SHP77 (cell line): ENCODE results near the gene COL2A1.
"Not testable (repeated sequence)": the region's sequence is repeated elsewhere in the genome, so short reads cannot be mapped to it uniquely, and the experiment has no call there.

Experiments
- DNase-seq, 2 experiments: peaks; one replicate each; lab custom pipeline; 2025; lab: John Stamatoyannopoulos, UW

Gene COL2A1

DNA sequence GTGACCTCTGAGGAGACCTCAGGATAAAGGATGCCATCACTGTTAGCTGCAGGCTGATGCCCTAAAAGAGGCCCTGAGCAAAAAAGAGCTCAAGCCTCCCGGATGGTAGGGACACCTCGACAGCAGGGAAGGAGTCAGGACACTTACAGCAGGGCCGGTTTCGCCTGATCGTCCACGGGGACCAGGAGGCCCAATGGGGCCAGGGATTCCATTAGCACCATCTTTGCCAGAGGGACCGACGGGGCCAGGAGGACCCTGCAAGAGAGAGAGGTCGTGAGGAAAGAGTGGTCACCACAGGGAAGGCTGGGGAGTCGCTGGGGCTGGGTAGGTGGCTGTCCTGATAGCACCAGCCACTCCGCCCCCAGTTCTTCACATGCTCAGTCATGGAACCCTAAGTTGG is 28.5 kb downstream of the COL2A1 start:
- no peak for DNase-seq

DNA sequence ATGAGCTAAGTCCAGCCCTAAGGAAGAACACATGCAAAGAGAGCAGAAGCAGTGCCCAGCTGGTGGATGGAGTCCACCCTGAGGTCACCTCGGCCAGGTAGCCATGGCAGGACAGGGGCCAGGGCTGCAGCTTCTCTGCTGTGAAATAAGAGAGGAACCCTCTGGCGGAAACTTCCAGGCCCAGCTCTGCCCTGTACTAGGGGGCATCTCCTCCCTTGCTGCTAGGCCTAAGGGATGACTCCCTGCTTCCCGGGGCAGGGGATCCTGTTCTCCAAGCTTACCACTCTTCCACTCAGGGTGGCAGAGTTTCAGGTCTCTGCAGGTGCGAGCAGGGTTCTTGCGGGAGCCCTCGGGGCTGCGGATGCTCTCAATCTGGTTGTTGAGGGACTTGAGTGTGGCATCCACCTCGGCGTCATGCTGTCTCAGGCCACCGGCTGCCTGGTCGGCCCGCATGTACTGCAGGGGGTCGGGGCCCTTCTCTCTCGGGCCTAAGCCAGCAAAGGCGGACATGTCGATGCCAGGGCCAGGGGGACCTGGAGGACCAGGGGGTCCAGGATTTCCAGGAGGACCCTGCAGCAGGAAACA is 29.1 kb downstream of the COL2A1 start:
- no peak for DNase-seq

DNA sequence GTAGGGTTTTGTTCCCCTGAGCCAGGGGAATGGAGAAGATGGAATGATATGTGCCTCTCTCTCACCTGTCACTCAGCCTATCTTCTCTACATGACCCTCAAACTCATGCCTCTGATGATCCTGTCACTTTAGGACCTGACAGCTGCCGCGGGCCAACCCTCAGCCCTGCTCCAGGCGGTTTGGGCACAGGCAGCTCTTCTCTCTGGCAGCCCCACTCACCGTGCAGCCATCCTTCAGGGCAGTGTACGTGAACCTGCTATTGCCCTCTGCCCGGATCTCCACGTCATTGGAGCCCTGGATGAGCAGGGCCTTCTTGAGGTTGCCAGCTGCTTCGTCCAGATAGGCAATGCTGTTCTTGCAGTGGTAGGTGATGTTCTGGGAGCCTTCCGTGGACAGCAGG is 30.4 kb downstream of the COL2A1 start:
- DNase-seq = no peak

DNA sequence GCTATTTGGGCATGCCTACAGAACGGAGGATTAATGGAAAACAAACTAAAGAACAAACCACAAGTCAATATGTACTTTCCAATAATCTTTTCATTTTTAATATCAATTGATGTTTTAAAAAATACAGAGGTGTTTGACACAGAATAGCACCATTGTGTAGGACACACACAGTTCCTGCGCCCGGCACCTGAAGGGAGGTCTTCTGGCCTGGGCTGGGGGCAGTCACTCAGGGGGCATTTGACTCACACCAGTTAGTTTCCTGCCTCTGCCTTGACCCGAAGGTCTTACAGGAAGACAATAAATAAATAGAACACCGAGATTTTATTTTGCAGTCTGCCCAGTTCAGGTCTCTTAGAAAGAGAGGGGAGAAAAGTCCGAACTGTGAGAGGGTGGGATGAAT is 31.4 kb downstream of the COL2A1 start:
- no peak for DNase-seq

DNA sequence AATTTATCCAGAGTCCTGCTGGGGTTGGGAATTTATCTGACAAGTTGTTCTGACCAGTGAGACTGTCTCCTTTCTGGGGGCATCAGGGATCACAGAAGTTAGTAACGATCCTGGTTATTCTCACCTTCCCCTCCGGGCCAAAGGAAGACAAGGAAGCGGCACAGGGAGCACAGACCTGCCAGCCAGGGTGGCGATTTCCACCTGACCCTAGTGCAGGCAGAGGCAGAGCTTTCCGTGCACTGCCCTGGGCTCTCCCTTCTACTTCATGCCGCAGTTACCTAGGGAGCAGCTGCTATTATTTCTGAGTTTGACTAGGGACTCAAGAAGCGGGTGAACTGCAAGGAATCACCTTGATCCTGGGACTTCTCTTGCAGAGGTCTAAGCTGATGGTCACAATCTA is 33.4 kb downstream of the COL2A1 start:
- no peak for DNase-seq

DNA sequence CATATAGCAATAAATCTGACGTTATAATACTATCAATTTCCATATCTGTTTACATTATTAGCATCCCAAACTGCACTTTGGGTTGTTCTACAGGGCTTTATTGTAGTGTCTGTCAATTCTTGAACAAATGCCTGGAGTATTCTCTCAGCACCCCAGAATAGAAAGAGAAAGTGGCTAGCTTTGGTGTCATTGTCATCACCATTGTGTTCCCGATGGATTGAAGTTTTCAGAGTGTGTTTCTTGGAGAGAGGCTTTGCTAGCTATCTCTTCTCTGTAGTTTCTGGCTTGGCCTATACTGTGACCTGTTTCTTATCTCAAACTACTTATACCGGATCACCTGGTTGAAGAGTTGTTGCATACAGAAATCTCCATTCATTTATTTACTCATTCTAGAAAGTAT is 34.4 kb downstream of the COL2A1 start:
- no peak for DNase-seq

DNA sequence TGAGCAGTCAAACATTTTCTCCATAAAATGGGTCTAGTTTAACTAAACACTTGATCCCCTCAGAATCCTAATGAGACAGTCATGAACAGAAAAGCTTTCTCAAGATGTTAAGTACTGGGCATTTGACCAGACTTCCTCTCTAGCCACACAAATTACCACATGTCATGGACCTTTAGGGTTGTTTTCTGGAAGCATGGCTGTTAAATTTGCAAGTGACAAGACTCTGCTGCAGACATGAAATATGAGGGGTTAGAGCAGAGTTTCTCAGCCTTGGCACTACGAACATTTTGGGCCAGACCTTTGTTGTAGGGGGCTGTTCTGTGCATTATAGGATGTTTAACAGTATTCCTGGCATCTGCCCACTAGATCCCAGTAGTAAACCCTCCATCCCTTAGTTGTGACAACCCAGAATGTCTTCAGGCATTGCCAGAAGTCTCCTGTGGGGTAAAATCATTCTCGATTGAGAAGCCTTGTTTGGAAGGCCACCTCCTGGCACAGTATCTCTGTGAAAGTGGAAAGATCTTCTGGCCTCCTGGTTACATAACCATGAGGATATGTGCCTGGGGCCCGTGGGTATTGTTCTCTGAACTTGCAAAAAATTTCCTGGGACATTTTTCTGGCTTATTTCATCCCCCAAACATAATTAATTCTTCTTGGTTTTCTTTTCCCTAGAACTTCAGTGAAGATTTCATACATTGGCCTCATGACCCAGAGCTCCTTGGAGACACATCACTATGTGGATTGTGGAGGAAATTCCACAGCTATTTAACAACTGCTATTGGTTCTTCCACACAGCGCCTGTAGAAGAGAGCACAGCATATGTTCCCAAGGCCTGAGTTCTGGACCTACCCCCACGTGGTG is 36.6 kb downstream of the COL2A1 start:
- no peak for DNase-seq

DNA sequence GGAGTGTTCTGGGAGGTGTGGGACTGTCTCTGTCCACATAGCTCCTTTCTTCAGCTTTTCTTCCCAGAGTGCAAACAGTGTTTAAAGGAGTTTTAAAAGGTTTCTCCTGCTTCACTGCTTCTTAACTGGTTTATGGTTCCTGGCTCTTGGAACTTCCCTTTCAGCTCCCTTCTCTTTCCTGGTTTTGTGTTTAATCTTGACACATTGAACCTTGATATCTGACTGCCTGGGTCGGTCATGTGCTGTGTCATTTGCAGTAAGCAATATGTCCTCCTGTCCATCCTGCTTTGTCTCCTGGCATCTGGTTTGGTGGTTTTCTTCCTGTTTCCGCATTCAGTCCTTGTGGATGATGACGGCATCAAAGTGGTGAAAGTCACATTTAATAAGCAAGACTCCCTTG is 38.7 kb downstream of the COL2A1 start:
- no peak for DNase-seq

DNA sequence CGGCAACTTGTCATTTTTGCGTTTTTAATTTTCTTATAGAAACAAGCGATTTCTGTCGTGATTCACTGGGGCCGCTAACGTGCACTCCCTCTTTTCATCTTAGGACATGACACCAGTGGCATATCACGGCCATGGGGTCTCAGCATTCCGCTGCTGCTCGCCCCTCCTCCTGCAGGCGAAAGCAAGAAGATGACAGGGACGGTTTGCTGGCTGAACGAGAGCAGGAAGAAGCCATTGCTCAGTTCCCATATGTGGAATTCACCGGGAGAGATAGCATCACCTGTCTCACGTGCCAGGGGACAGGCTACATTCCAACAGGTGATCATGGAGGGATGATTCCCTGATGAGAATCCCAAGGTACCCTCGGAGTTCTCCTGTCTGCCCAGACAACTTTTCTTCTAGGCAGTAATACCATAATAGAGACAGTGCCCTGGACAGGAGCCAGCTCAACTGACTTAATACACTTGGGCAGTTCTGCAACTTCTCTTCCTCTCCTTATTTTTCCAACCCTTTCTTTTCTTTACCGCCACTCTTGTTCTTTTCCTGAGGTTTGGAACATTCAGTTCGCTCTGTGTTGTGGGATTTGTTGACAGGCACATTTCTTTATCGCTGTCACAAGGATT is 40.1 kb downstream of the COL2A1 start:
- no peak for DNase-seq

DNA sequence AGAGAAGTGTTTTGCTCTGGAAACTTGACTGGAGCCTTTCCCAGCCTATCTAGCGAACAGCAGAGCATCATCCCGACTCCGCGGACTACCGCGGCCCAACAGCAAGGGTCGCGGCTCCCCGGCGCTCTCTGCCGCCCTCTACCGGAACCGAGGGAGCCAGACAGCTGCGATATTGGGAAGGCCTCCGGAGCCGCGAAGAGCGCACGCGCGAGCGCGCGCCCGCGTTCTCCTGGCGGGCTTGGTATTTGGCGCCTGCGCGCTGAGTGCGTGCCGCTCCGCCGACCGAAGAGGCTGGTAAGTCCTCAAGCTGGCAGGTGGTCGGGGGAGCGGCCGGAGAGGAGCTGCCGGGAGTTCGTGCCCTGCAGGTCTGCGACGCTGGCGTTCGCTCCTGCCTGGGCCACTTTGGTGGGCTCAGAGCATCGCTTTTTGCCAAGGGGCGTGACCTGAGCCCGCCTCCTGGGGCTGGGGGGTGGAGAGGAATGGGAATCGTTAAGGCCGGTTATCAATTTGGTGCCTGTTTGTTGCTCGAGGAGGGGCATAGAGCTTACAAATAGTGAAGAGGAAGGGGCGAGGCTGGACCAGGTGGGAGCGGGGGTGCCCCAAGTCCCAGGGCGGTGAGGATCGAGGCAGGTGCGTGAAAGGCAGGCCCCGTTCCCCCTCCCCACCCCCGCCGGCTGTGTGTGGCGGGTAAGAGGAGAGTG is 40.8 kb downstream of the COL2A1 start, which contains the start of gene TMEM106C:
Gene TMEM106C, plus strand, starts transcription at position 257 of the 701 bp plus-strand sequence. CDS start 641 bp downstream, outside the sequence.
- peak; percentile 79 to 90 for DNase-seq

DNA sequence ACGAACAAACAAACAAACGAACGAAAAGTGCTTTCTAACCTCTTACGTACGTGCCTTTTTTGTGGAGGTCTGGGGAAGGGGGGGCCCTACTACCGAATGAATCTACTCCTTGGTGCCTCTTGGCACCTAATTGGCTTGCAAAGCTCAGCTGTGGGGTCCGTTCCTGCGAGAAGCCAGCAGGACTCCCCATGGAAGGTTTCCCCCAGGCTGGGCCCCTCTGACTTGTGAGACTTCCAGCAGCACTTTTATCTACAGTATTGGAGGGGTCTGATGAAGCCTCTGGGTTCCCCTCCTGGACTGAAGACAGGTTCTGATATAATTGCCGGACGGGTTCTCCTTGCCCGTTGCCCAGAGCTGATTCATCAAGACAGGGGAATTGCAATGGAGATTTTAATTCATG is 42.1 kb downstream of the COL2A1 start:
- no peak for DNase-seq

DNA sequence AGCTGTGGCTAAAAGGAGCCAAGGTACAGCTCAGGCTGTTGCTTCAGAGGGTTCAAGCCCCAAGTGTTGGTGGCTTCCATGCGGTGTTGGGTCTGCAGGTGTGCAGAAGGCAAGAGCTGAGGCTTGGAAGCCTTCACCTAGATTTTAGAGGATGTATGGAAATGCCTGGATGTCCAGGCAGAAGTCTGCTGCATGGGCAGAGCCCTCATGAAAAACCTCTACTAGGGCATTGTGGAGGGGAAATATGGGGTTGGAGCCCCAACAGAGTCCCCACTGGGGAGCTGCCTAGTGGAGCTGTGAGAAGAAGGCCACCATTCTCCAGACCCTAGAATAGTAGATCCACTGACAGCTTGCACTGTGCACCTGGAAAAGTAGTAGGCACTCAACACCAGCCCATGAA is 46.6 kb downstream of the COL2A1 start:
- not testable (repeated sequence) for DNase-seq

DNA sequence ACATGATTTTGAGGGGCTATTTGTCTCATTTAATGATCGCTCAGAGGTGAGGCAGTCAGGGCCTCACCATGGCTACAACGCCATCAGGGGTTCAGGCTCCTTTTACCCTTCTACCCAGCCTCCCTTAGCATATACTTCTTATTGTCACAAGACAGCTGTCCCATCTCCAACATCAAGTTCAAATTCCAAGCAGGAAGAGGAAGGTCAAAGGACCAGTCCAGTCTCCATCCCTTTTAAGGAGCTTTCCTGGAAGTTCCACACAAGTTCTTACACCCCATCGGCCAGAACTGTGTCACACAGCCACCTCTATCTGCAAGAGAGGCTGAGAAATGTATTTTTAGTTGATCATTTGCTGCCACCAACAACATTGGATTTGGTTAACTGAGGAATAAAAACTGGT is 49.2 kb downstream of the COL2A1 start:
- no peak for DNase-seq

DNA sequence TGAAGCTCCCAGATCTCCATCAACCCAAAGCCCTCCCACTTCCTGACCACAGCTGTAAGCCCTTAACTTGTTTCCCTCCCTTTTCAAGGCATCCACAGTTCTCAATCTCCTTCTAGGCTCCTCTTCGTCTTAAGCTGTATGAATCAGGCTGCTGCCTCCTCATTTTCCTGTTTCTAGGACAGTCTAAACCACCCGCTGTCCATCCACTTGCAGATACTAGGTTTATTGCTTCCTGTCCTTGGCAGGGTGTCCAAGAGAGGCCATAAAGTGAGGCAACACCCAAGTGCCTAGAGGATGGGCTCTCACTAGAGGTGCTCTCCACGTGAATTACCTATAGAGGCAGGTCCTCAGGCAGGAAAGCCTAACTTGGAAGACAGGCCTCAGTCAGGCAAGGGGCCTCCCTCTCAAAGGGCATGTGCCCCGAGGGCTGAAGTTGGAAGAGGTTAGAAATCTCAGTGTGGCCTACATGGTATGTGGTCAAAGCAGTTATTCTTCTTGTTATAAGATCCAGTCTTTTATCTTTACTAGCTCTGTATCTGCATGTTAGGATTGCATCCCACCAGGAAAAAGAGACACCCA is 49.7 kb downstream of the COL2A1 start:
- no peak for DNase-seq

DNA sequence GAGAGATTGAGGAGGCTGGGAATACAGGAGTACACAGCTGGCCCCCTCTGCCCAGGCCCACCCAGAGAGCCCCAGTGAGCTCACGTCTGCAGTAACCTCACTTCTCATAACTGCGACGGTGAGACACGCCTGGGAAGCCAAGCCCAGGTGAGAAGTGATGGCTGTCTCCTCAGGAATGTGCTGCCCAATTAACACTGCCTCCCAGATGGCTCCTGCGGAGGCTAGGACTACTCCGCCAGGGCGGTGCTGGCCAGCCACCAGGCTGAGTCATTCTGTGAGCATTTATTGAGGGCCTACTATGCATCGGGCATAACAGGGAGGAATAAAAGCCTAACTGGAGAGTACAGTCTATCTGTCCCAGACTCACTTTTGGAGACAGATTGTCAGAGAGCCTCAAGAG is 50.2 kb downstream of the COL2A1 start:
- DNase-seq = no peak

DNA sequence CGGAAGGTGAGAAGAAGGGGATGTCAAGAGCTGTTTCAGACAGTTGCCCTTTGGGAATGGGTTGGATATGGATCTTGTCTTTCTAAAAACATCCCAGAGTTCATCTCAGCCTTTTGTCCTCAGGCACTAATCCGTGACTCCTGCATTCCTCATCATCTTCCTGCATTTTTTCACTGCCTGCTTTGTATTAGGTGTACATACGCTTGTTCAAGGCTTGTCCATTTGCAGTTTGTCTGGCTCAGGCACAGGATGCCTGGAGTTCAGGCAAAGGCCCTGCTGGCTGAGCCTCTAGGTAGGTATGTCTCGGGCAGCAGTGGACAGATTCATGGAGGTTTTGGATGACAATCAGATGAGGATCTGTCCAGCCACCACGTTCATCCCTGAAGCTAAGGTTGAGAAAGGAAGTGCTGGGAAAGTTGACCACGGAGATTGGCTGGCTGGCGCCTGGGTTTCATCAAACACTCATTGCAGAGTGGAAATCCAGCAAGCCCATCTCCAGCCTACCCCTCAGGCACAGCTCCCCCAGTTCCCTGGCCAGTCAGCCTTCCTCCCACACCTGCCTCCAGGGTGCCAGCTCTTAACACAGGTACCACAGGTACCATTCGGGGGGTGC is 53.3 kb downstream of the COL2A1 start:
- DNase-seq = no peak

DNA sequence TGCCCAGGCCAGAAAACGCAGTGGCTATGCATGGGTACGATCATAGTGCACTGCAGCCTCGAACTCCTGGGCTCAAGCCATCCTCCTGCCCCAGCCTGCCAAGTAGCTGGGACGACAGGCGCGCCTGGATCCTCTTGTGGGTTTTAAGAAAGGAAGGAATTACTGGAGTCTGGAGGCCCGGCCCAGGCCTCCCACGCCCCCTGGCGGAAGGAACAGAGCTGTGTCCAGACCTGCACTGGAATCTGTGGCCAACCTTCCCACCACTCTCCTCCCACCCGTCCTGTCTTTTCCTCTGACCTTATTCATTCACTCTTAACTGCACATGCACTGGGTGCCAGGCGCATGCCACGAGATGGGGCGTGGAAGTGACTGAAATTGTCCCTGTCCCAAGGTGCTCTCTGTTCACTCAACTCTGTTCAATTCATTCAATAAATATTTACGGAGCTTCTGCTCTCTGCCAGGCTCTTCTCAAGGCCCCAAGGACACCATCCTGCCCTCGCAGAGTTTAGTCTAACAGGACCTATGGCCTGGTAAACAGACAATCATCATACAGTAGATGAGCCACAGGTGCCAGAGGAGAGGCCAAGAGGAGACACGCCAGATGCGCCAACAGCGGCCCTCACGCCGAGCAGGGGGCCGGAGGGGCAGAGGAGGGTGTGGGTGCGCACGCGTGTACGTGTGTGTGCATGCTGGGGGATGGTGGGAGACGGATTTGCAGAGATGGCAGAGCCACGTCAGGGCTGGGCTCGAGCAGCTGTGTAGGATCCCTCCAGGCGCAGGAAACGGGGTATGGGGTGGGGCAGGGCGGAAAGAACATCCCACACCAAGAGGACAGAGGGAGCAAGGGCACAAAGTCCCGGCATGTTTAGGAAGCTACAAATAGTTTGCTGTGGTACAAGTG is 54.6 kb downstream of the COL2A1 start:
- DNase-seq = peak; percentile 17 to 54

DNA sequence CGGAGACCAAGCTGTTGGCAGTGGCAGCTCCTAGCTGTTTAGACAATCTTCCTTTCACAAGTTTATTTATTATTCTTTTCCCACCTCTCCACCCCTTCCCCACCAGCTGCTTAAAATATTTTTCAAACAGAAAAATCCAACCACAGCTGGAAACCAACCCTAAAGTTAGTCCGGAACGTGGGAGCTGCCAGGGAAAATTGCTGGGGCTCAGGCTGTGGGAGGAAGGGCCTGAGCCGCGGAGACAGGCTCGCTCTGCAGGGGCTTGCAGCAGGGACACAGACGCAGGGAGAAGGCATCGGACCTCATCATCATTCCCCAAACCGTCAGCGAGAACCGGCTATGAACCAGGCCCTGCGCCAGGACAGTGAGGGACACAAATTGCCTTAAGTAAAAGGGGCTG is 56.9 kb downstream of the COL2A1 start:
- no peak for DNase-seq

DNA sequence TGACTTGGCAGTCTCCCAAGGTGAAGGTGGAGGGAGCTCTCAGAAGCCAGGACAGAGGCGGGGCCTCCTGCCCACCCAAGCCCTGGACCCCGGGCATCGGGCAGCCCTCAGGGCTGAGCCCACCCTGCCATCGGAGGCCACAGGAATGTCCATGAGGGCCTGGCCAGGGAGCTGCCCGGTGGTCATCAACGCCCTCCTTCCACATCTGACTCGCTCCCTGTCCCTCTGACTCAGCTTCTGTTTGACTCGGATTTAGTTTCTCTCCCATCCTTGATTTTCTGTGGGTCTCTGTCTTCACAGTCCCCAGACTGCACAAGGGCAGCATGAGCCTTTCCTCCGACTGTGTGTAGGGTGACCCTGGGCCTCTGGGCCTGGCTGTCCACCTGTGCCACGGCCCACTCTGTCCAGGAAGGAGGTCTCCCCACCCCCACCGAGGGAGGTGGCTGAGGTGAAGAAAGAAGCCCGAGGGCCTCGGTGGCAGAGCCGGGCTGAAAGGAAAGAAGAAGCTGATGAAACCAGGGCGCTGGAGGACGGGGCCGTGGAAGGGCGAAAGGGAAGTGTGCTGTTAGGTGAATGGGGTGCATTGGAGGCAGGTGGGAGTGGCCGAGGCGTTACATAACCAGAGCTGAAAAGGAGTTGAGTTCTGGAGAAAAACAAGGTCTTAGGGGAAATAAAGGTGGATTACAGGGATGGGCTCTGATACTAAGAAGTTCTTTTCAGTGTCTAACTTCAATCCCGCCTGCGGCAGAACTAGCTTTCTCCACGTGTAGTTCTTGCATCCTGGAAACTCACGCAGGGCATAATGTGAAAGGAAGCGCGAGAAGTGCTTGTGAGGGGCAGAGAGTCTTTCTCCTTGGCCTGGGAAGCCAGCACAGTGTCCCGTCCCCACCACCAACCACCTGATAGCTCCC is 57.6 kb downstream of the COL2A1 start:
- DNase-seq = no peak

DNA sequence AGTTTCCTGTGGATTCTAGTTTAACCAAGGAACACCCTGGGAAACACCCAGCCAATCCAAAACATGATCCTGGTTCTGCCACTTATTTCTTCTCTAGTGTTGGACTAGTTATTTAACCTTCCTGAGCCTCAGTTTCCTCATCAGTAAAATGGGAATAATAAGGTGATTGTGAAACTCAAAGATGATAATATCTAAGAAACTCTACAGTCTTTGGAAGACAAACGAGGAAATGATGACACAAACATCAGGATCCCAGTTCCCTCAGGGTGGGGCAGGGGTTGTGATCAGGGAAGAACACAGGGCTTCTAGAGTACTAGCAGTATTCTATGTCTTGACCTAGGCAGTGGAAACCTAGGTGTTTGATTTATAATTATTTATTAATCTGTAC is 58.9 kb downstream of the COL2A1 start:
- DNase-seq = no peak
